CD14-positive monocyte (primary cell): ENCODE results near the gene SFPQ. TPM values are rescaled to one million over a fixed set of nuclear protein-coding genes. Genes with fewer than 3 reads are reported as not detected.

Experiments
- DNase-seq, 3 donors: peaks; one replicate each; pipeline ENCODE4 v3.0.0-alpha.2; 2011 to 2022
- H2AFZ ChIP-seq: 2 replicates; pipeline ENCODE4 v1.6.0; 2012; ENCODE audit warnings: mild to moderate bottlenecking, low read depth, low read length, inconsistent platforms; ENCODE audit not compliant: insufficient read depth, poor library complexity, severe bottlenecking
- H3K27ac ChIP-seq, 2 donors: 1 replicate in 1 of 2; 2 replicates in 1 of 2; pipeline ENCODE4 v1.5.1; 2012 to 2013; ENCODE audit warnings: low read length in 2 of 2, control low read depth in 1 of 2, inconsistent platforms in 1 of 2, low read depth in 1 of 2, mild to moderate bottlenecking in 1 of 2
- H3K27me3 ChIP-seq, 2 donors: one replicate each; pipeline versions ENCODE4 v1.6.0 to v1.6.1; 2011 to 2013; ENCODE audit warnings: low read length in 2 of 2; ENCODE audit not compliant: control insufficient read depth in 2 of 2, insufficient read depth in 2 of 2
- H3K36me3 ChIP-seq, 2 donors: replicated peaks in 1 of 2; 1 replicate in 1 of 2; 2 replicates in 1 of 2; pipeline versions ENCODE4 v1.5.1 to v1.6.1; 2012 to 2013; ENCODE audit warnings: low read length in 2 of 2, control low read depth in 1 of 2, inconsistent platforms in 1 of 2, mild to moderate bottlenecking in 1 of 2; ENCODE audit not compliant: insufficient read depth in 2 of 2, control insufficient read depth in 1 of 2
- H3K4me1 ChIP-seq, 2 donors: 1 replicate in 1 of 2; 2 replicates in 1 of 2; pipeline versions ENCODE4 v1.5.1 to v1.6.1; 2012 to 2013; ENCODE audit warnings: low read length in 2 of 2, control low read depth in 1 of 2, inconsistent platforms in 1 of 2, mild to moderate bottlenecking in 1 of 2, moderate library complexity in 1 of 2; ENCODE audit not compliant: insufficient read depth in 2 of 2, control insufficient read depth in 1 of 2
- H3K4me2 ChIP-seq: replicated peaks from 2 replicates; pipeline ENCODE3; 2012; ENCODE audit warnings: low read length, moderate library complexity, mild to moderate bottlenecking; ENCODE audit not compliant: poor library complexity, severe bottlenecking; ENCODE audit errors: extremely low read depth
- H3K4me3 ChIP-seq, 3 experiments: fragments of 200-600 bp in 1 of 3; sonication (generic) in 1 of 3; replicated peaks in 1 of 3; 1 replicate in 2 of 3; 2 replicates in 1 of 3; pipeline ENCODE4 v1.5.1; 2011 to 2013; ENCODE audit warnings: low read length in 3 of 3, mild to moderate bottlenecking in 3 of 3, control low read depth in 2 of 3, low read depth in 2 of 3, inconsistent platforms in 1 of 3, moderate library complexity in 1 of 3
- H3K79me2 ChIP-seq: 2 replicates; pipeline ENCODE4 v1.6.0; 2012; ENCODE audit warnings: mild to moderate bottlenecking, control low read depth, inconsistent platforms, low read length, moderate library complexity; ENCODE audit not compliant: insufficient read depth
- H3K9ac ChIP-seq: 2 replicates; pipeline ENCODE4 v1.6.0; 2017; ENCODE audit warnings: low read length, mild to moderate bottlenecking; ENCODE audit not compliant: insufficient read depth, poor library complexity, severe bottlenecking
- H3K9me3 ChIP-seq, 2 donors: replicated peaks in 1 of 2; 1 replicate in 1 of 2; 2 replicates in 1 of 2; pipeline versions ENCODE4 v1.5.1 to v1.6.1; 2012 to 2013; ENCODE audit warnings: low read length in 2 of 2, control low read depth in 1 of 2; ENCODE audit not compliant: control insufficient read depth in 1 of 2, insufficient read depth in 1 of 2
- H4K20me1 ChIP-seq: 2 replicates; pipeline ENCODE4 v1.6.0; 2012; ENCODE audit warnings: mild to moderate bottlenecking, low read length, control low read depth, moderate library complexity; ENCODE audit not compliant: insufficient read depth
- H3K27ac Mint-ChIP-seq, 7 donors: one replicate each; pipeline ENCODE4 v1.8.0; 2020; ENCODE audit warnings: mild to moderate bottlenecking in 7 of 7, mixed read lengths in 7 of 7, moderate library complexity in 6 of 7, inconsistent platforms in 2 of 7
- H3K27me3 Mint-ChIP-seq, 3 donors: one replicate each; pipeline ENCODE4 v1.8.0; 2021 to 2022; ENCODE audit warnings: low read depth in 3 of 3, mild to moderate bottlenecking in 3 of 3, mixed read lengths in 3 of 3, moderate library complexity in 3 of 3, inconsistent platforms in 1 of 3
- H3K36me3 Mint-ChIP-seq, 2 donors: one replicate each; pipeline ENCODE4 v1.8.0; 2020; ENCODE audit warnings: mixed read lengths in 2 of 2, inconsistent platforms in 1 of 2, mild to moderate bottlenecking in 1 of 2
- H3K4me1 Mint-ChIP-seq: one replicate; pipeline ENCODE4 v1.8.0; 2020; ENCODE audit warnings: mild to moderate bottlenecking, mixed read lengths
- H3K4me3 Mint-ChIP-seq, 2 donors: one replicate each; pipeline ENCODE4 v1.8.0; 2020; ENCODE audit warnings: mild to moderate bottlenecking in 2 of 2, mixed read lengths in 2 of 2, moderate library complexity in 1 of 2
- H3K9me3 Mint-ChIP-seq, 7 donors: one replicate each; pipeline ENCODE4 v1.8.0; 2020 to 2022; ENCODE audit warnings: mixed read lengths in 7 of 7, mild to moderate bottlenecking in 6 of 7, moderate library complexity in 6 of 7, inconsistent platforms in 2 of 7
- WGBS: methylation state at CpG from one replicate; pipeline ENCODE4 v1.1.5; 2013; ENCODE audit warnings: missing lambda C conversion rate; ENCODE audit not compliant: insufficient coverage; 5-methylcytosine and 5-hydroxymethylcytosine counted together
- intact Hi-C, 2 donors: fragments of 100-400 bp; cut with micrococcal nuclease; formaldehyde crosslinking; loops; one replicate each; pipeline versions ENCODE4 v1.15.0 to v1.15.1; 2023
- polyA plus RNA-seq, 3 donors: library from polyadenylated mRNA; depleted of rRNA in 1 of 3; unstranded in 2 of 3; stranded (reverse) in 1 of 3; fragments of 300-500 nt in 2 of 3; fragments of >200 nt in 1 of 3; fragmentation: Illumina TruSeq in 2 of 3; gene quantifications; 1 replicate in 2 of 3; 2 replicates in 1 of 3; pipeline ENCODE4 v1.2.3, GENCODE V29; 2012 to 2021
- TF ChIP-seq, protein P1 (sequence below): fragments of 200-600 bp; IDR thresholded peaks from one replicate; pipeline ENCODE4 v1.8.0; 2022; ENCODE audit warnings: antibody characterized with exemption, mild to moderate bottlenecking

SFPQ gene
- polyA plus RNA-seq, 3 donors, result 80.8 to 220 (median 89.2) TPM

DNA sequence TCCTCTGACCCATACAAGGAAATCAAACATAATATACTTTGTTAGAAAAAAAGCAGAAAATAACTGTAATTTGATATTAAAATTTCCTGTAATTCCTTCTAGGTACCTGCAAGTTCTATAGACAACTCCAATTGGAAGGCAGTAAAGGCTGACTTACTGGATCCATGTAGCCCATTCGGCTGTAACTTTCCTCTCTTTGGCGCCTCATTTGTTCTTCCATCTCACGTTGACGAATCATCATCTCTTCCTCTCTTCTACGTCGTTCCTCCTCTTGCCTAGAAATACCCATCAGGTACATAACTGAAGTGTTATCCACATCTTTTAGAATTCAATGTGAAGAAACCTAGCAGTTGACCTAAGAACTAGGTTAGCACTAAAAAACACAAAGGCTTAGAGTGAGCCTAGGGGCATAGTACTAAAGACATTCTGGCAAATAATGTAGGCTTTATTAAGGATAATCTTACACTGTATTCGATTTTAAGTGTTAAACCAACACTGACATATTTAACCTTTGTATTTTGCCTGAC, 5.1 kb downstream of the SFPQ start:
- Histone ChIP-seq H3K79me2 (peaks cover 100% of the 10 kb centered on the region), H3K4me2 (no peak overlapping the region), H4K20me1 (peaks cover 90% of the 10 kb centered on the region), H3K4me3 (no peak overlapping the region), H2AFZ (no peak overlapping the region), H3K27ac (no peak overlapping the region), H3K27me3 (no peaks in the 10 kb centered on the region), H3K36me3 (peaks cover 83 to 88% of the 10 kb centered on the region in 2 donors), H3K9me3 (no peaks in the 10 kb centered on the region), H3K9ac (no peak overlapping the region), H3K4me1 (peaks cover 21 to 27% of the 10 kb centered on the region in 2 donors)
- TF ChIP-seq, protein P1, sequence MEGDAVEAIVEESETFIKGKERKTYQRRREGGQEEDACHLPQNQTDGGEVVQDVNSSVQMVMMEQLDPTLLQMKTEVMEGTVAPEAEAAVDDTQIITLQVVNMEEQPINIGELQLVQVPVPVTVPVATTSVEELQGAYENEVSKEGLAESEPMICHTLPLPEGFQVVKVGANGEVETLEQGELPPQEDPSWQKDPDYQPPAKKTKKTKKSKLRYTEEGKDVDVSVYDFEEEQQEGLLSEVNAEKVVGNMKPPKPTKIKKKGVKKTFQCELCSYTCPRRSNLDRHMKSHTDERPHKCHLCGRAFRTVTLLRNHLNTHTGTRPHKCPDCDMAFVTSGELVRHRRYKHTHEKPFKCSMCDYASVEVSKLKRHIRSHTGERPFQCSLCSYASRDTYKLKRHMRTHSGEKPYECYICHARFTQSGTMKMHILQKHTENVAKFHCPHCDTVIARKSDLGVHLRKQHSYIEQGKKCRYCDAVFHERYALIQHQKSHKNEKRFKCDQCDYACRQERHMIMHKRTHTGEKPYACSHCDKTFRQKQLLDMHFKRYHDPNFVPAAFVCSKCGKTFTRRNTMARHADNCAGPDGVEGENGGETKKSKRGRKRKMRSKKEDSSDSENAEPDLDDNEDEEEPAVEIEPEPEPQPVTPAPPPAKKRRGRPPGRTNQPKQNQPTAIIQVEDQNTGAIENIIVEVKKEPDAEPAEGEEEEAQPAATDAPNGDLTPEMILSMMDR, result no peak
- peak overlapping the region in 2 of 7 donors; percentile 26 to 63 for H3K27ac Mint-ChIP-seq
- H3K27me3 Mint-ChIP-seq, result peaks cover 0 to 4% (median 0%) of the 10 kb centered on the region in 3 donors
- H3K36me3 Mint-ChIP-seq, result peaks cover 83 to 90% of the 10 kb centered on the region in 2 donors
- no peak for DNase-seq
- H3K4me3 Mint-ChIP-seq, result no peak overlapping the region
- H3K9me3 Mint-ChIP-seq, result peaks cover 0 to 7% (median 0%) of the 10 kb centered on the region in 7 donors
- intact Hi-C loops, result no loop called here
- peaks cover 35% of the 10 kb centered on the region for H3K4me1 Mint-ChIP-seq
- 89% methylated on average over 5 of the region's 7 CpGs for WGBS

DNA sequence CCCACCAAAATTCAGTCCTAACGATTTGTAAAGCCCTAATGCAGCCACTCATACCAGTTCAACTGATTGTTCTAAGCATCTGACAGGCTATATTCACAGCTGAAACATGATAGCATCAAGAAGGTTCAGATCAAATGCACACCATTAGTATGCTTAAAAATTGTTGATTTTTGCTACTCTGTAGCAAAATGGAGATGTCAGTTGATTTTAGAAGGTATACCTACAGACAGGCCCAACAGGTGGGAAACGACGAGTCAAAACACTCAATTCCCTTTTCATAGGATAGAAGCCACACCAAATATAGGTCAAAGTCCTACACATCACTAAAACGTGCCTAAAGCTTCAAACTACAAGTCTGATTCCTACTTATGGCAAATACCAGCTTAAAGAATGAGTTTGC, 6.7 kb downstream of the SFPQ start:
- peaks cover 100% of the 10 kb centered on the region for H4K20me1 ChIP-seq
- peaks cover 0 to 4% (median 0%) of the 10 kb centered on the region in 3 donors for H3K27me3 Mint-ChIP-seq
- H3K4me1 ChIP-seq, result peaks cover 18 to 25% of the 10 kb centered on the region in 2 donors
- no CpG with 5 or more reads among the region's 4 CpGs for WGBS
- H3K27ac ChIP-seq, result no peak overlapping the region
- peaks cover 0 to 3% (median 0%) of the 10 kb centered on the region in 7 donors for H3K9me3 Mint-ChIP-seq
- H3K4me3 Mint-ChIP-seq, result no peak overlapping the region
- no peak overlapping the region for H2AFZ ChIP-seq
- peak overlapping the region in 3 of 7 donors; percentile 43 to 59 (median 43) for H3K27ac Mint-ChIP-seq
- H3K4me3 ChIP-seq, result no peak overlapping the region
- H3K4me2 ChIP-seq, result no peak overlapping the region
- no peak for DNase-seq
- H3K36me3 ChIP-seq, result peaks cover 100% of the 10 kb centered on the region in 2 donors
- H3K27me3 ChIP-seq, result no peaks in the 10 kb centered on the region
- peaks cover 100% of the 10 kb centered on the region for H3K79me2 ChIP-seq
- intact Hi-C loops, result no loop called here
- H3K9me3 ChIP-seq, result no peaks in the 10 kb centered on the region
- TF ChIP-seq, protein P1, result no peak
- H3K36me3 Mint-ChIP-seq, result peaks cover 97 to 99% of the 10 kb centered on the region in 2 donors
- H3K4me1 Mint-ChIP-seq, result peaks cover 35% of the 10 kb centered on the region
- H3K9ac ChIP-seq, result no peak overlapping the region
